GM23338 (cell line): ENCODE results near the gene MICAL2. TPM values are rescaled to one million over a fixed set of nuclear protein-coding genes. Genes with fewer than 3 reads are reported as not detected.

Experiments
- EZH2 ChIP-seq: fragments of 200-600 bp; sonication (generic); IDR thresholded peaks from one replicate; pipeline ENCODE4 v1.8.0; 2017; ENCODE audit warnings: antibody characterized with exemption, mild to moderate bottlenecking, low read depth; ENCODE audit not compliant: unreplicated experiment
- EZH2phosphoT487 ChIP-seq: fragments of 200-600 bp; sonication (generic); IDR thresholded peaks from one replicate; pipeline ENCODE4 v1.8.1; 2018; ENCODE audit warnings: antibody characterized with exemption; ENCODE audit not compliant: unreplicated experiment
- JUNB ChIP-seq: IDR thresholded peaks from one replicate; pipeline ENCODE4 v1.6.1; 2016; ENCODE audit warnings: antibody characterized with exemption; ENCODE audit not compliant: unreplicated experiment
- POLR2AphosphoS5 ChIP-seq: IDR thresholded peaks from 2 replicates; pipeline ENCODE4 v1.6.1; 2016; ENCODE audit warnings: antibody characterized with exemption, low read depth
- STAT1 ChIP-seq: IDR thresholded peaks from one replicate; pipeline ENCODE4 v1.6.1; 2016; ENCODE audit warnings: antibody characterized with exemption; ENCODE audit not compliant: unreplicated experiment
- ZNF114 ChIP-seq: fragments of 250-450 bp; sonication (Bioruptor Pico); IDR thresholded peaks from 2 replicates; pipeline ENCODE4 v1.5.0; 2020; ENCODE audit warnings: mild to moderate bottlenecking, moderate library complexity
- ZNF331 ChIP-seq: fragments of 250-450 bp; sonication (Bioruptor Pico); IDR thresholded peaks from 2 replicates; pipeline ENCODE4 v1.5.0; 2020; ENCODE audit warnings: low read depth, mild to moderate bottlenecking, moderate library complexity
- polyA plus RNA-seq: library from polyadenylated mRNA; unstranded; fragments of >200 nt; fragmentation: Nextera tagmentation; extraction: Ambion mirVana; gene quantifications from 2 replicates; pipeline ENCODE4 v1.2.1, GENCODE V29; 2016
- total RNA-seq: library from RNA; depleted of rRNA; stranded (reverse); fragments of >200 nt; shearing (Covaris generic); gene quantifications from 2 replicates; pipeline ENCODE4 v1.2.3, GENCODE V29; 2014
- TF ChIP-seq, protein P1 (sequence below): fragments of 250-450 bp; sonication (Bioruptor Pico); IDR thresholded peaks from 2 replicates; pipeline ENCODE4 v1.5.0; 2020; ENCODE audit warnings: mild to moderate bottlenecking, moderate library complexity
- TF ChIP-seq, protein P2 (sequence below): IDR thresholded peaks from 2 replicates; pipeline ENCODE4 v1.6.1; 2016; ENCODE audit warnings: antibody characterized with exemption

MICAL2 gene
- total and polyA plus RNA-seq, 2 experiments from 2014 or later: 0.66 to 1.4 TPM

DNA sequence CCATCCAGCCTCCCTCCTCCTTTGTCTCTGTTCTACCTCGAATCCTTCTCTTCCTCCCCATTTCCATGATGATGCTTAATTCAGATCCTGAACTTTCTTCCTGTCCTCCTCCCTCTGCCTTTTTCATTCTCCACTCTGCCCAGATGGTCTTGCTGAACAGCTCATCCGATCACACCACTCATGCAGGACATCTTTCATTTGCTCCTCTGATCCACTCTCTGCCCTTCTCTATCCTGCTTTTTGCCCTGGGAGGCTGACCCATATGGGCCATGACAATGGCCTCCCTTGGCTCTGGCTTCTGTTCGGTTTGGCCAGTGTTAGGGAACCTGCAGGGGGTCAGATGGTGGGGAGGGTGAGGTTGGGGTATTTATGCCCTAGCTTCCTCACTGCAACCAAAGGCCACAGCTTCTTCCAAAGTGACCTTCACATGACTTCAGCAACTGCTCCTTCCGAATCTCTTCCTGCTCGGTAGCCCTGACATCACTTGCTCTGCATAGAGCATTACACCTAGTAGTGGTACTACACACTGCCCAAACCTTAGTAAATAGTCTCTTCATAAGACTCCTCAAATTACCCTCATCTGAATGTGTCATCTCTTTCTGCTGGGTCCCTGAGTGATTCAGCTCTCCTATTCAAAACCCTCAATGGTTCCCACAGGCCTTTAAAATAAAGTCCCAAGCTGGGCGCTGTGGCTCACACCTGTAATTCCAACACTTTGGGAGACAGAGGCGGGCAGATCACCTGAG lies 32.7 kb upstream of the MICAL2 start (continued):
- TF ChIP-seq, protein P1, sequence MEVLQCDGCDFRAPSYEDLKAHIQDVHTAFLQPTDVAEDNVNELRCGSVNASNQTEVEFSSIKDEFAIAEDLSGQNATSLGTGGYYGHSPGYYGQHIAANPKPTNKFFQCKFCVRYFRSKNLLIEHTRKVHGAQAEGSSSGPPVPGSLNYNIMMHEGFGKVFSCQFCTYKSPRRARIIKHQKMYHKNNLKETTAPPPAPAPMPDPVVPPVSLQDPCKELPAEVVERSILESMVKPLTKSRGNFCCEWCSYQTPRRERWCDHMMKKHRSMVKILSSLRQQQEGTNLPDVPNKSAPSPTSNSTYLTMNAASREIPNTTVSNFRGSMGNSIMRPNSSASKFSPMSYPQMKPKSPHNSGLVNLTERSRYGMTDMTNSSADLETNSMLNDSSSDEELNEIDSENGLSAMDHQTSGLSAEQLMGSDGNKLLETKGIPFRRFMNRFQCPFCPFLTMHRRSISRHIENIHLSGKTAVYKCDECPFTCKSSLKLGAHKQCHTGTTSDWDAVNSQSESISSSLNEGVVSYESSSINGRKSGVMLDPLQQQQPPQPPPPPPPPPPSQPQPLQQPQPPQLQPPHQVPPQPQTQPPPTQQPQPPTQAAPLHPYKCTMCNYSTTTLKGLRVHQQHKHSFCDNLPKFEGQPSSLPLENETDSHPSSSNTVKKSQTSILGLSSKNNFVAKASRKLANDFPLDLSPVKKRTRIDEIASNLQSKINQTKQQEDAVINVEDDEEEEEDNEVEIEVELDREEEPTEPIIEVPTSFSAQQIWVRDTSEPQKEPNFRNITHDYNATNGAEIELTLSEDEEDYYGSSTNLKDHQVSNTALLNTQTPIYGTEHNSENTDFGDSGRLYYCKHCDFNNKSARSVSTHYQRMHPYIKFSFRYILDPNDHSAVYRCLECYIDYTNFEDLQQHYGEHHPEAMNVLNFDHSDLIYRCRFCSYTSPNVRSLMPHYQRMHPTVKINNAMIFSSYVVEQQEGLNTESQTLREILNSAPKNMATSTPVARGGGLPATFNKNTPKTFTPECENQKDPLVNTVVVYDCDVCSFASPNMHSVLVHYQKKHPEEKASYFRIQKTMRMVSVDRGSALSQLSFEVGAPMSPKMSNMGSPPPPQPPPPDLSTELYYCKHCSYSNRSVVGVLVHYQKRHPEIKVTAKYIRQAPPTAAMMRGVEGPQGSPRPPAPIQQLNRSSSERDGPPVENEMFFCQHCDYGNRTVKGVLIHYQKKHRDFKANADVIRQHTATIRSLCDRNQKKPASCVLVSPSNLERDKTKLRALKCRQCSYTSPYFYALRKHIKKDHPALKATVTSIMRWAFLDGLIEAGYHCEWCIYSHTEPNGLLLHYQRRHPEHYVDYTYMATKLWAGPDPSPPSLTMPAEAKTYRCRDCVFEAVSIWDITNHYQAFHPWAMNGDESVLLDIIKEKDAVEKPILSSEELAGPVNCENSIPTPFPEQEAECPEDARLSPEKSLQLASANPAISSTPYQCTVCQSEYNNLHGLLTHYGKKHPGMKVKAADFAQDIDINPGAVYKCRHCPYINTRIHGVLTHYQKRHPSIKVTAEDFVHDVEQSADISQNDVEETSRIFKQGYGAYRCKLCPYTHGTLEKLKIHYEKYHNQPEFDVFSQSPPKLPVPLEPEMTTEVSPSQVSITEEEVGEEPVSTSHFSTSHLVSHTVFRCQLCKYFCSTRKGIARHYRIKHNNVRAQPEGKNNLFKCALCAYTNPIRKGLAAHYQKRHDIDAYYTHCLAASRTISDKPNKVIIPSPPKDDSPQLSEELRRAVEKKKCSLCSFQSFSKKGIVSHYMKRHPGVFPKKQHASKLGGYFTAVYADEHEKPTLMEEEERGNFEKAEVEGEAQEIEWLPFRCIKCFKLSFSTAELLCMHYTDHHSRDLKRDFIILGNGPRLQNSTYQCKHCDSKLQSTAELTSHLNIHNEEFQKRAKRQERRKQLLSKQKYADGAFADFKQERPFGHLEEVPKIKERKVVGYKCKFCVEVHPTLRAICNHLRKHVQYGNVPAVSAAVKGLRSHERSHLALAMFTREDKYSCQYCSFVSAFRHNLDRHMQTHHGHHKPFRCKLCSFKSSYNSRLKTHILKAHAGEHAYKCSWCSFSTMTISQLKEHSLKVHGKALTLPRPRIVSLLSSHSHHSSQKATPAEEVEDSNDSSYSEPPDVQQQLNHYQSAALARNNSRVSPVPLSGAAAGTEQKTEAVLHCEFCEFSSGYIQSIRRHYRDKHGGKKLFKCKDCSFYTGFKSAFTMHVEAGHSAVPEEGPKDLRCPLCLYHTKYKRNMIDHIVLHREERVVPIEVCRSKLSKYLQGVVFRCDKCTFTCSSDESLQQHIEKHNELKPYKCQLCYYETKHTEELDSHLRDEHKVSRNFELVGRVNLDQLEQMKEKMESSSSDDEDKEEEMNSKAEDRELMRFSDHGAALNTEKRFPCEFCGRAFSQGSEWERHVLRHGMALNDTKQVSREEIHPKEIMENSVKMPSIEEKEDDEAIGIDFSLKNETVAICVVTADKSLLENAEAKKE (CRISPR knock-in tag): no peak
- TF ChIP-seq JUNB (no peak), POLR2AphosphoS5 (no peak), ZNF114 (CRISPR knock-in tag) (no peak), EZH2phosphoT487 (no peak), ZNF331 (CRISPR knock-in tag) (no peak), STAT1 (no peak), EZH2 (no peak)
- TF ChIP-seq, protein P2, sequence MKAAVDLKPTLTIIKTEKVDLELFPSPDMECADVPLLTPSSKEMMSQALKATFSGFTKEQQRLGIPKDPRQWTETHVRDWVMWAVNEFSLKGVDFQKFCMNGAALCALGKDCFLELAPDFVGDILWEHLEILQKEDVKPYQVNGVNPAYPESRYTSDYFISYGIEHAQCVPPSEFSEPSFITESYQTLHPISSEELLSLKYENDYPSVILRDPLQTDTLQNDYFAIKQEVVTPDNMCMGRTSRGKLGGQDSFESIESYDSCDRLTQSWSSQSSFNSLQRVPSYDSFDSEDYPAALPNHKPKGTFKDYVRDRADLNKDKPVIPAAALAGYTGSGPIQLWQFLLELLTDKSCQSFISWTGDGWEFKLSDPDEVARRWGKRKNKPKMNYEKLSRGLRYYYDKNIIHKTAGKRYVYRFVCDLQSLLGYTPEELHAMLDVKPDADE: no peak
